NCI-H1092 (cell line): ENCODE measurements around the gene FBXO31.
"Not testable (repeated sequence)": the region's sequence is repeated elsewhere in the genome, so short reads cannot be mapped to it uniquely, and the experiment has no call there.

Experiments
- DNase-seq: peaks from one replicate; lab custom pipeline; 2025; lab: John Stamatoyannopoulos, UW

Gene FBXO31

DNA sequence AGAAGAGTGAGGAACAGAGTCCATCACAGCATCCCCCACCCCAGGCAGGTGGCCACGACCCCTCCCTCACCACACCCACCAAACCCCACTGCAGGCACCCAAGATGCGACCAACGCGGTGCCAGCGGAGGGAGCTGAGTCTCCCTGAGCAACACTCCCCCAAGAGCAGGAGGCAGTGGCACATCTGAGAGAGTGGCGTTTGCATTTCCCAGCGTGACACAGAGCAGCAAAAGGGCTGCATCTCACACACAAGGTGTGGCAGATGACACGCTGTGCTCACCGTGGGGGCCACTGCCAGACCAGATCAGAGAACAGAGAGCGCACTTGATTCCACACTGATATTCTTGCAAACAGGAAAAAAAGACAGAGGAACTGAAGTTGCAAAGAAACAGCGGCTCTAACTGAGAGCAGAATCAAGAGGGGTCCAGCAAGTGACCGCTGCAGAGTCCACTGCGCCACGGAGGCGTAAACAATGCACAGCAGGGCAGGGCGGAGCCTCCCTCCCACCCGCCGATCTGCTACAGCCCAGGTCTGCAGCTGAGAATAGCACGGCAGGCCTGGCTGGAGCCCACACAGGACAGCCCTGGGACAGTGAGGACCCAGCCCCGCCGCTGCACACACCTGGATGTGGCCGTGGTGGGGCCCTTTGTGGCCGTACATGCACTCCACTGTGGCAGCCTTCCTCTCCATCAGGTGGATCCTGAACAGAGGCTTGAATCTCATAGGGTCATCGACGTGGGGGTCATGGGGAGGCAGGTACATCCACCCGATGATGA lies 40.4 kb downstream of the FBXO31 start:
- DNase-seq, result no peak

DNA sequence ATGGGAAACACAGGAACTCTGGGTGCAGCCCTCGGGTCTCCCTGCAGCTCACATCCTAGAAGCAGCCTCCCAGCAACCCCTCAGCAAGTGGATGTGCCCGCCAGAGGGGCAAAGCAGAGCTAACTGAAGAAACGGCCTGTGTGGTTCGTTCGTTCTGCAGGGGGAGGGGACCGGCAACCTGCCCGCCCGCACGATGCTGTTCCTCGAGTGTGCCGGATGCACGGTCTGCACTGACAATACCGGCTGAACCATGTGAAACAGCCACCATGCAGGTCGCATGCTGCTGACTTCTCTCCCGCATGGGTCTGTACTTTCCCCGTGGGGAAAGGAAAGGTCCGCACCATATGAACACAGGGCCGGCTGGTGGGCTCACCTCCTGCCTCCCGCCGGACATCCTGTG lies 41.1 kb downstream of the FBXO31 start:
- no peak for DNase-seq

DNA sequence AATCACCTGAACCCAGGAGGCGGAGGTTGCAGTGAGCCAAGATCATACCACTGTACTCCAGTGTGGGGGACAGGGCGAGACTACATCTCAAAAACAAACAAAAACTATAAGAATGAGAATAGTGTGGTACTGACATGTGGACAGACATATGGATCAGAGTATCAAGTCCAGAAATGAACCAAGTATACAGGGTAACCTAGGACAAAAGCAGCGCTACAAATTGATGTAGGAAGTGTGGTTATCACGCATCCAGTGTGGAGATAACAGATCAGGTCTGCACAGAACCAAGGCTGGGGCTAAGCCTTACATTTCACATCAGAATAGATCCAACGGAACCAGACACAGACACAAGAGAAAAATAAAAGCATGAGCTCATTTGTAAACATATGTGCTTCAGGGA lies 43.4 kb downstream of the FBXO31 start:
- DNase-seq, result no peak

DNA sequence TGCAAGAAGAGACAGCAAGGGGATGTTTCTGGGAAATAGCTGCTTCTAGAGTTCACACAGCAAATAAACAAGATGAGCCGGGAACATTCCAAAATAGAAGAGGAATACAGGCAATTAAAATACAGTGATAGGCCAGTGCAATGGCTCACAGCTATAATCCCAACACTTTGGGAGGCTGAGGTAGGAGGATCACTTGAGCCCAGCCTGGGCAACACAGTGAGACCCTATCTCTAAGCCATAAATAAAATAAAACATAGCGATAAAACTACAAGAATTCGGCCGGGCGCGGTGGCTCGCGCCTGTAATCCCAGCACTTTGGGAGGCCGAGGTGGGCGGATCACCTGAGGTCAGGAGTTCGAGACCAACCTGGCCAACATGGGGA lies 43.9 kb downstream of the FBXO31 start:
- not testable (repeated sequence) for DNase-seq

DNA sequence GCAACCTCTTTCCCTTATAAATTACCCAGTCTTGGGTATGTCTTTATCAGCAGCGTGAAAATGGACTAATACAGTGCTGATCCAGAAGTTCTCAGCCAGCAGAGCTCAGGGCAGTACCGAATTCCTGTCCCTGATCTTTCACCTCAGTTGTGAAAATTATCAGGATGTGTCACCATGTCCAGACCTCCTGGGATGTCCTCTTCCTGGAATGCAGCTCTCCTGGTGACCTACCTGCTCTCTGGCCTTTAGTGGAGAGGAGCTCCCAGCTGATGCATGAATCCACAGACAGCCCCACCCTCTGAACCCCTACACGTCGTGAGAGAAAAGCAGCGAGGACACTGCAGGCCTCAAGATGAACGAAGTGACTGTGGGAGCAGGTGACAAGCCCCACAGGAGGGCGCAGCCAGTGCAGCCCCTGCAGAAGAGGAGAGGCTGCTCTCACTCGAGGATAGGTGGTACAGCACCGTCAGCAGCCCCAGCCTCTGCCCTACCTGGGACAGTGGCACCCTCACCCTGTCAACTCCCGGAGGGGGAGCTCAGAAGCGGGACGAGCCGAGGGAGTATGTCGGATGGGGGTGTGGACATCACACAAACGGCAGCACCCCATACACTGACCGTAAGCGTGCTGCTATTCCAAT lies 44.4 kb downstream of the FBXO31 start:
- no peak for DNase-seq

DNA sequence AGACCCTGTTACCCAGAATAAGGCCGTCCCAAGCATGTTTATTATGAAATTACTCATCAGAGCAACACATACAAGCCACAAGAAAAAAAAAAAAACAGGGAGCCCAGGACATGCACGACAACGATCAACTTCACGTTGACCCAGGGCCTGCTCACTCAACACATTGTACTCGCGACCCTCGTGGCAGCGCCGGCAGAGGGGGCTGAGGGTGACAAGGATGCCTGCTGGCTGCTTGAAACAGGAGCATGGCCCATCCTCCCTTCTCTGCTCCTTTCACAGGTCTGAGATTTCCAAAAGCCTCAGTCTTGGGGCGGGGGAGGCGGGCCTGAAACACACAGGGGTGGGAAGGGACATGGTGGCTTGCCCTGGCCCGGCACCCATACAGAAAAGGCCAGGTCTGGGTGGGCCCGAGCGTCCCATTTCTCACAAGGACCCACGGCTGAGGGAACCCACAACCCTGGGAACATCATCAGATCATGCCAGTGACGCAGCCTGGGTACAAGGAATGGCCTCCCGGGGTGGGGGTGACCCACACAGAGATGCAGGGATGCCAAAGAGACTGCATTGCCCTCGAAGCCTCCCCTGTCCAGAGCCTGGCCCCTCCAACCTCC lies 45.3 kb downstream of the FBXO31 start:
- no peak for DNase-seq

DNA sequence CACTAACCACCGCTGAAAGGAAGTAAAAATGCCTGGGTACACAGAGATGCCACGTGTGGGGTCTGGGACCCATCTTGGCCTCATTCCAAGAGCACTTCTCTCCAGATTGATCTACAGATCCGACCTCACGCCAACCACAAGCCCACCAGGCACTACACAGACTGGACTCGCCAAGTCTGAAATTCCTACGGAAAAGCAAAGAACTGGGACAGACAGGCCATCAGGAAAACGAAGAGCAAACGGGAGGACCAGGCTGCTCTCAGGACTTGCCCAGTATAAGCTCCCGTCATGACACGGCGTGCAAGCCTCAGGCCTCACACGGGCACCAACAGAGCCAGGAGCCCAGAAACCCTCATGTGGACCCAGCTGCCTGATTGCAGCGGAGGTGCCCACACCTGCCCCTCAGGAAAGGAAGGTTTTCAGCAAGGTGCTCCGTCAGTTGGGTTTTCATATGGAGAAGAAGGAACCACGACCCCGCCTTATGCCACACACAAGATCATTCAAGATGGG lies 46.3 kb downstream of the FBXO31 start:
- no peak for DNase-seq

DNA sequence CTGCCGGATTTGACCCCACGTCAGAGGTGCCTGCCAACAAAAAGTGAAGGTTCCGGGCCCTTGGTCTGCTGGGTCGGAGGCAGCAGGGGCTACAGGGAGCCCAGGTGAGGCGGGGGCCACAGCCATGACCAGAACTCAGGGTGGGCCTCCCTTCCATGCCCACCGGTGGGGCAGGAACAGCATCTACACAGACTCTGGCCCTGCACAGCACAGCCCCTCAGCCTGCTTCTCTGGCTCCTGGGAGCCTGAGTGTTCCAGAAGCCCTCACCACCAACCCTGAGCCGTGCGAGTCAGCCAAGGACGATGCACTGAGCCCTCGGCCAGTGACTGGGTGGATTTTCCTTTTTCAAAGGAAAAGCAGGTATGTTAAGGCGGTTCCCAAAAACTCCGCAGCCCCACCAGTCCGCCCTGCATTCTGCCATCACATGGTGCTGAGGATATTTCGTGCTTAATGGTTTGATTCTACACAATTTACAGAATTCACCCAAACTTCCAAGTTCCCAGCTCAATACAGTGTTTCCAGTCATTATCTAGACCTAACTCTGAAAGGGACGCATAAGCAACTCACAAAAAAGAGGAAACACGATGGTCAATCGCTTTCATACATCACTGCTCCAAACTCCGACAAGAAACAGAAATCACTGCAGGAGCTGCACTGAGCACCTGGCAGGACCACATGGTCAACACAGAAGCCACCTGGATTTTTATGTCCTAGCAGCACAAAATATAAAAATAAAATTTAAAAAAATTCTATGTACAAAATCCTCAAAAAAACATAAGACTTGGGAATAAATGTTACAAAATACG lies 46.9 kb downstream of the FBXO31 start:
- no peak for DNase-seq

DNA sequence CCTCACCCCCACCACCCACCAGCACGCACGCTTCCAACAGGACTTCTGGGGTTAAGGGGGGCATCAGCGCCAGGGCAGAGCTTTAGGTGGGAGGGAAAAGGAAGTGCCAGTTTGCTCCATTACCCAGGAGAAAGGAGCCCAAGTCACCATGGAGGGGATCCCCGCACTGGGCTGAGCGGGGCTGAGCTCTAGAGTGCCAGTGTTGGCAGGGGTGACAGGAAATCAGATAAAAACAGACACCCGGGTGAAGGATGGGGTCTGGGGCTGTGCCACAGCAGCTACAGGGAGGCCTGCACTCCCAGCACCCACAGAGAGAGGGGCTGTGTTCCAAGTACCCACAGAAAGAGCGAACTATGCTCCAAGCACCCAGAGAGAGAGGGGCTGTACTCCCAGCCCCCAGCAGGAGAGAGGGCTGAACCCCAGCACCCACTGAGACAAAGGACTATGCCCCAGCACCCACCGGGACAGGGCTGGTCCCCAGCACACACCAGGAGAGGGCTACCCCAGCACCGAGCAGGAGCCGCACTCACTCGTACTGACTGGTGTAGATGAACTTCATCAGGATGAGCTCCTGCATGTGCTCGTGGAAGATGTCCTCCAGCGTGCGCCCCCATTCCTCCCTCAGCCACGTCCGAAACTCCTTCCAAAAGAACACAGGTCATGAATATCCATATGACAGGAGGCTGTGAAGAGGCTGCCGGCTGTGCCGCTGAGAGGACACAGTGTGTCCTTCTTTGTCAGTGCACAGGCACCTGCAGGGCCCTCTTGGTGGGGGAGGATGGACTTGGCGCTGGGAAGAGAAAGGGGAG lies 47.7 kb downstream of the FBXO31 start:
- no peak for DNase-seq

DNA sequence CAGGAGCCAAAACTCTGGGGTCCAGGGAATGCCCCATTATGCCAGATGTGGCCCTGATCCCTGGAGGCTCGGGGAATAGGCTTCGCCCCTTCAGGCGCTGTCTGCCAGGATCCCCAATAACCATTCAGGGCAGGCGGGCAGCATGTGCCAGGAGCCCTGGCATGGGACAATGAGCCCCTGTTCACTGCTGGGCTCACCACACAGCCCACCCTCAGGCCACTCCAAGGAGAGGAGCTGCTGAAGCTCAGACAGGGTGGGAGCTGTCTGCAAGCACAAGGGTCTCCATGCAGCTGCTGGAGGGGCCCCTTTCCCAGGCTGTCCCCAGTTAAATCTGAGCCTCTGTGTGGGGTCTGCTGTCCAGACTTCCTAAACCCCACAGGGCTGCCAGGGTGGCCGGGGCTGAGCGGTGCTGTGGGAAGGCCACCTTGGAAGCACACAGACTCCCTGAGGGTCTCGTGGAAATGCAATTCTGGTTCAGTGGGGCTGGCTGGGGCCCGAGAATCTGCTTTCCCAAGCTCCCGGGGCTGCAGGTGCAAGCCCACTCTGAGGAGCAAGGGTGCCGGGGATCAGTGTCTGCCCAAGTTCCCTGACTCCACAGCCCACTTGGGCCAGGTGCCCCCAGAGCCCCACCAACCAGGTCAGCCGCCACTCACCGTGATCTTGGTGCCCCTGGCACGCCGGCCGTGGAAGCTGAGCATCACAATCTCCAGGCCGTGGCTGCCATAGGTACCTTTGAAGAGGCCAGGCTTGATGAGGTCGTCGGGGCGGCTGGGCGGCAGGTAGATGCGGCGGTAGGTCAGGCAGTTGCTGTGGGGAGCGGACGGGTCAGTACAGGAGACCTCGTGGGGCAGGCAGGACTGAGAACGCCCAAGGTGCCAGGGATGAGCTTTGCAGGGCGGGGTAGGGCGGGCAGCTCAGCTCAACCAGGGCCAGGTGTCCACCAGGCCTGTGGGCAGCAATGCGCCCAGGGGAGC lies 48.6 kb downstream of the FBXO31 start:
- no peak for DNase-seq

DNA sequence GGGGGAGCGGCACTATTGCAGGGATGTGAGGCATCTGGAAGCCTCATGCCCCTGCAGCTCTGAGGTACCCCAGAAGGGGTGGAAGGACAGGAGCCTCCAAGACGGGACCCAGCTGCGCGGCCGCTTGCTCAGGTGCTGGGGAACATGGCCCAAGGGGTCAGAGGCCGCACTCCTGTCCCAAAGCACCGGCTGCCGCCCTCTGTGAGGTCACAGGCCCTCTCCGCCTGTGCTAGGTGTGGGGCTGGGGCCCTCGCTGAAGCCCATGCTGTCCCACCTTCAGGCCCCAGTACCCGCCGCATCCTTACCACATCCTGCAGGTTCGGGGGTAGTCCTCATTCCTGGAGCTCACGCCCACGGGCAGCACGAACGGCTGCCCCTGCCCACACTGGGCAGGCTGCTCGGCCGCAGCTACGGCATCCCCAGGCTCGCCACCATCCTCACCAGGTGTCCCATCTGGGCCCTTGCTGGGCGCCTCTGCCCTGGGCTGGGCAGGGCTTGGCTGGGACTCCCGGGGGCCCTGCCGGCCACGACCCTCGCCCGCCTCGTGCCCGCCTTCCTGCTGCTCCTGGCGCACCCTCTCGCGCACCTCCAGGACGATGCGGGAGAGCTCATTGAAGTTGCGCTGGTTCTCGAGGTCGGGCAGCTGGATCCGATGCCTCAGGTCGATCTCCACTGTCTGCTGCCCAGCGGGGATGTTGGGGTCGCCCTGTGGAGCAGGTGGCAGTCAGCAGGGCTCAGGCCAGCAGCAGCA lies 49.8 kb downstream of the FBXO31 start:
- DNase-seq, result no peak

DNA sequence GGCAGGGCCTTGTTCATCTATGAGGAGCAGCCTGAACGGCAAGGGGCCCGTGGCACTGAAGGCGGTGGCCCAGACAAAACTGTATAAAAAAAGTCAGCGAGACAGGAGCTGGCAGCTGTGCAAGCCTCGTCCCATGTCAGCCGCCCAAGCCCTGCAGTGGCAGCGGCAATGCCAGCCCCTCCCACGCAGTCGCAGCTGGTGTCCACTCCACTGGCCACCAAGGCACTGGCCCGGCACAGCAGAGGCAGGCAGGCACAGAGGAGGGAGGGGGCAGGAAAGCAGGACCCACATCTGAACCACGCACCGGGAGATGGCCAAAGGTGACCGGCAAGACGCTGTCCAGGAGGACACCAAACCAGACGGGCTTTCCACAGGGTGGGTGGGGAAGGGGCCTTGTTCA lies 50.5 kb downstream of the FBXO31 start:
- DNase-seq, result no peak

DNA sequence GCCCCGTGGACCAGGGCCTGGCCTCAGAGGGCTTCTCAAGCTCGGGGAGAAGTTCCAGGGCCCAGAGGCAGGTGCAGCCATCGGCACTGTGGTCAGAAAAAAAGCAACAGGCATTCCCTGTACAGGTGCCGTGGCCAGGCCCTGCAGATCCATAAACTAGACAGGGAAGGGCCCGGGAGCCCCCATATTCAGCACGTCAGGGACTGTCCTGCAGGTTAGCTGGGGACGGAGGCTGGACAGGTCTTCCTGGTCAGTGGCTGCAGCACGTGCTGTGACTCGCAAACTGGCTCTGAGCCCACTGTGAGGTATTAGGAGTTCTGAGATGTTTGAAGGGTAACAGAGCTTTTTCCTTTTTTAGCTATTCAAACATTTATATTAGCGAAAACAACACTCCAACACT lies 51.4 kb downstream of the FBXO31 start:
- no peak for DNase-seq

DNA sequence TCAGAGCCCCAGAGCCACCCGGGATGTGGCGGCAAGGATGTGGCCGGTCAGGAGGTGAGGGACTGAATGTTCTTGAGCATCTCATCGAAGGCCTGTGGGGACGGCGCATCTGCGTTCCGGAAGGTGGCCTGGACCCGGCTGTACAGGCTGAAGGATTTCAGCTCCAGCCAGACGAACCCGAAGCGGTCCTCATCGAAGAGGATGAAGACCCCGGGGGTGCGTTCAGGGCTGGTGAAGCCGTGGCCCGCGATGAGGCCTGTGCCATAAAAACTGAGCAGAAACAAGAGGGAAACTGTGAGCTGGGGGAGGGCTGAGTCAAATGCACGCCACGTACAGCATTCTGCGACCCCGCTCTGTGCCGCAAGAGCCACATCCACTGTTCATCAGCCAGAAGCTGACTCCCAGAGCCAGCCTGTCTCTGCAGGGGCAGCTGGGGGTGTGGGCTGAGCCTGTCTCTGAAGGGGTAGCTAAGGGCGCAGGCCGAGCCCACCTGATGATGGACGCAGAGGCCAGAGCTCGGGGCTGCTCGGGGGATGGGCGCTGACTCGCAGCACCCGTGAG lies 52.3 kb downstream of the FBXO31 start:
- DNase-seq, result no peak

DNA sequence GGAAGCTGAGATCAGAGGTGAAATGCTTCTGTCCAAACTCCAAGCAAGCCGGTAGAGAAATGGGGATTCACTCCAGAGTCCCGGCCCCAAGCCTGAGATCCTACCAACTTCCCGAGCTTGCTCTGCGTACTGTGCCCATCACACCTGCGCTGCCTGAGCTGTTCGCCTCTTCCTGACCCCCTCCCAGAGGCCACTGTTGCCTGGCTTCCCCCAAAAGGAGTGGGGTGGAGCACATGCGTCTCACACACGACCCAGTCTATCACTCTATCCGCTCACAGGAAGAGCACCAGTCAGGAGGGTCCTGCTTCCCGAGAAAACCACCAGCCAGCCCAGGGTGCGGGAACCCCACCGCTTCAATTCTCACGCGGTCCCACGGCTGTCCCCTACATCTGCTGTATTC lies 52.9 kb downstream of the FBXO31 start:
- DNase-seq, result no peak

DNA sequence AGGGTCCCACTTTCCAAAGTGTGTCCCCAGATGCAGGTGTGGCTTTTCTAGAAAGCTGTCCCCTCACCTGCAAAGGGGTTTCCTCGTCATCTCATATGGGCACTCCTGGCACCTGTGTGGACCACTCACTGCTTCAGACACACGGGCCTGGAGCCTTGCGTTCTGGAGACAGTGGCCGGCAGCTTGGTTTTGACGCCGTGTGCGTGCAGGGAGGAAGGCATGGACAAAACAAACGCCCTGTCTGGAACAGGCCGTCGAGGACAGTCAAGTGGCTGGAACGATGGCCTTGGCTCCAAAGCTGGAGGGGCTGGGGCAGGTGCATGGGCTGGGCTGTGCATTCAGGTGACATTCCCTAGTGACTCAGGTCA lies 53.3 kb downstream of the FBXO31 start:
- no peak for DNase-seq

DNA sequence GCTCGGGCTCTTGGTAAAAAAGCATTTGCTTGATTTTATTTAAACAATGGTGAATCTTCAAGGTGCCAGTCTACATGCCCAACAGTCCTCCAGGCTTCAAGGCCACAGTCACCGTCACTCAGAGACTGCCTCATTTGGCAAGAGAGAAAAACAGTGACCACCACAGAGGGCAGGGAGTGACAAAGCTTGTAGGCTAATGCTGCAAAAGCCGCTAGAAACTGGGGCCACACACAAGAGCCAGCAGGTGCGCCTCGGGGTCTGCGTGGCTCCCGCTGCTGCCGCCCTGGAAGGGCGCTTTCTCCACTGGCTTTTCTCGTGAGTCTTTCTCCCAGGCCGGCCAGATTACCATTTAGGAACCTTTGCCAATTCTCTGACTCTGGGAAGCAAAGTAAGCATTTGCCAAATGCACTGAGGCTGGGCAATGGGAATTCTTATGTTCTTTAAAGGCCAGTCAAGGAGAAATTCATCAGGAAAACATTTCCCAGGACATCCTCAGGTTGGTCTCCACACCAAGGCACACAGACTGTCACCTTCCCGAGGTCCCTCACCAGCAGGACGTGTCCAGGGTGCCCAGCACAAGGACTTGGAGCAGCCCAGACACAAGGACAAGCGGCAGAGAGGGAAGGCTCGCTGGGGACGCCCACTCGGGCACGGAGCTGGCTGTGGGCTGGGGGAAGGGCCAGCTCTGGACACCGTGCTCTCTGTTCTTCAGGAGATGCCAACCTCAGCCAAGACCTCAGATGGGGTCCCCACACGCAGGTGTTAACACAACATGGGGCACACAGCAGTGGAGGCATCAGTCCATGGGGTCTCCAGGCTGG lies 53.9 kb downstream of the FBXO31 start:
- DNase-seq, result no peak

DNA sequence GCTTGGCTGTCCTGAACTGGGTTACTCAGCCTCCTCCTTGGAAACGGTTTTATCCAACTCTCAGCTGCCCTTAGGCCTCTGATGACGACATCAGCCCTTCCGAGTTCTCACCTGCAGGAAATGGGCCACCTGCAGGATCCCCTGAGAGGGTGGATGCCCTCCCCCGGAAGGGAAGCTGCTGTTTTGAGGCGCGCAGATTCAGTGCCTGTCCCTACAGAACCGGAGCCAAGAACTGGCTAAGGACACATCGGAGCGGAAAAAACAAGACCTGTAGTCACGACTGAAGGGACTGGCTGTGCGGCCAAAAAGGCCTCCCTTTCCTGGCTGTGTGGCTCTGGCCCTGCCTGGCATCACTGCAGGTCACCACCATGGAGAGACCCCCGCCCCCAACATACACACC lies 54.7 kb downstream of the FBXO31 start:
- DNase-seq, result no peak
